T-helper 2 cell treated with Interferon-gamma antibody and Interleukin-4, amounts not matched to agents 5 μg/mL and 100 μg/mL, for 36 hours (primary cell): ENCODE measurements around the gene RHOBTB3.
A peak's percentile ranks its signal among the peaks of the same experiment; 100 is the strongest.
"Not testable (repeated sequence)": the region's sequence is repeated elsewhere in the genome, so short reads cannot be mapped to it uniquely, and the experiment has no call there.

Source experiments
- DNase-seq: peaks from one replicate; pipeline ENCODE4 v3.0.0; 2021; ENCODE audit warnings: low spot score
- H3K27ac Mint-ChIP-seq: one replicate; pipeline ENCODE4 v1.8.0; 2021; ENCODE audit warnings: mild to moderate bottlenecking, mixed read lengths
- H3K27me3 Mint-ChIP-seq: one replicate; pipeline ENCODE4 v1.8.0; 2021; ENCODE audit warnings: low read depth, mixed read lengths
- H3K36me3 Mint-ChIP-seq: one replicate; pipeline ENCODE4 v1.8.0; 2021; ENCODE audit warnings: low read depth, mixed read lengths
- H3K4me1 Mint-ChIP-seq: one replicate; pipeline ENCODE4 v1.8.0; 2021; ENCODE audit warnings: low read depth, mixed read lengths
- H3K4me3 Mint-ChIP-seq: one replicate; pipeline ENCODE4 v1.8.0; 2022; ENCODE audit warnings: mild to moderate bottlenecking, moderate library complexity, mixed read lengths
- H3K9me3 Mint-ChIP-seq: one replicate; pipeline ENCODE4 v1.8.0; 2021; ENCODE audit warnings: mixed read lengths

RHOBTB3 gene

DNA sequence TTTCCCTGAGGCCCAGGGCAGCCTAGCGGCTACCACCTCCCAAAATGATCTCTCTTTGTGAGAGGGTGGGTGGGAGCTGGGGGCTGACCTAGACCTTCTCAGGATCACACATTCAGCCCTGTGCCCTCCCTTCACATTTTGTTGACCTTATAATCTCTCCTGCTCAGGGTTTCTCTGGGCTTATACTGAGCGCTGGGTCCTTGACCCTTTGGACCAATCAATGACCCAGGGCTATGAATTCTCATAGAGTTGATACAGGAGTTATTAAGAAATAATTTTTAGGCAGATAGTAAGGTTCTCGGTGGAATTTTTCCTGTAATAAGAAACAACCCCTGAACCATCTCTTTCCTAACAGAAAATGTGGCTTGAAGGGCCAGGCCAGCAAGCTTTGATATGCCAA, 69.4 kb downstream of the RHOBTB3 start:
- Mint-ChIP-seq H3K4me1 (peaks cover 2% of the 10 kb centered on the region), H3K27me3 (no peaks in the 10 kb centered on the region), H3K4me3 (no peak overlapping the region), H3K27ac (no peak overlapping the region), H3K9me3 (peaks cover 4% of the 10 kb centered on the region), H3K36me3 (peaks cover 6% of the 10 kb centered on the region)
- DNase-seq: no peak

DNA sequence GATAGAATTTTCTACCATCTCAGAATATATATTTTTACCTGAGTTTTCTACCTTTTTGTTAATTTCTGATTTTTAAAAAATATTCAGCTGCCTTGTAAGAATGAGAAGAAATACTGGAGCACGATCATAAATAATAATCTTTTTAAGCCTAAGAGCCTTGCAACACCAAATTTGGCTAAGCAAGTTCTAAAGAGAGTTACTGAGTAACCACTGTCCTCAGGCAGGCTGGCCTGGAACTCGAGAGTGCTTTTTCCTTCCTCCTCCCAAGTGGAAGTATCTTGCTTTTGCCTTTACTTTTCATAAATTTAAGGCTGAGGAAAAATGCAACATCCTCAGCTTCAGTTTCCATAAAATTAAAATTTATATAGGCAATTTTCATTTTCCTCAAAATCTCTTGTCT, 70.4 kb downstream of the RHOBTB3 start:
- no peak overlapping the region for H3K4me3 Mint-ChIP-seq
- DNase-seq: no peak
- H3K27me3 Mint-ChIP-seq: no peaks in the 10 kb centered on the region
- H3K36me3 Mint-ChIP-seq: peaks cover 7% of the 10 kb centered on the region
- H3K4me1 Mint-ChIP-seq: peaks cover 2% of the 10 kb centered on the region
- peaks cover 4% of the 10 kb centered on the region for H3K9me3 Mint-ChIP-seq
- H3K27ac Mint-ChIP-seq: no peak overlapping the region

DNA sequence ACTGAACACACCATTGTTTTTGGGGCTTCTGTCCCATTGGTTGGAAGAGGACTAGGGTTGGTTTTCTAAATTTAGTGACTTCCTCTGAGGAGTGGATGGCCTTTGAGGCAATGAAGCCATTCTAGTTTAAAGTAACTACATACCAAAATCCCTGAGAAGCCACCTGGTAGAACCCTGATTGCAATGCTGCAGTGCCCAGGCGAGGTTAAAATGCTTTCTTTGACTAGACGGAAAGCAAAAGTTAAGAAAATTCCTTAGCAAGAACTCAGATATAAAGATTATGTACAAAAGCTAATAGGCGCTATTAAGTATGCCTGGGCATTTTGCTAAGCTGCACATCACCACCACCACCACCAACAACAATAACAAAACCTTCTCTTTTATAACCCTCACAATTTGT, 70.8 kb downstream of the RHOBTB3 start:
- Mint-ChIP-seq H3K36me3 (peaks cover 7% of the 10 kb centered on the region), H3K4me1 (peaks cover 2% of the 10 kb centered on the region), H3K27ac (no peak overlapping the region), H3K9me3 (peaks cover 4% of the 10 kb centered on the region), H3K4me3 (no peak overlapping the region), H3K27me3 (no peaks in the 10 kb centered on the region)
- no peak for DNase-seq

DNA sequence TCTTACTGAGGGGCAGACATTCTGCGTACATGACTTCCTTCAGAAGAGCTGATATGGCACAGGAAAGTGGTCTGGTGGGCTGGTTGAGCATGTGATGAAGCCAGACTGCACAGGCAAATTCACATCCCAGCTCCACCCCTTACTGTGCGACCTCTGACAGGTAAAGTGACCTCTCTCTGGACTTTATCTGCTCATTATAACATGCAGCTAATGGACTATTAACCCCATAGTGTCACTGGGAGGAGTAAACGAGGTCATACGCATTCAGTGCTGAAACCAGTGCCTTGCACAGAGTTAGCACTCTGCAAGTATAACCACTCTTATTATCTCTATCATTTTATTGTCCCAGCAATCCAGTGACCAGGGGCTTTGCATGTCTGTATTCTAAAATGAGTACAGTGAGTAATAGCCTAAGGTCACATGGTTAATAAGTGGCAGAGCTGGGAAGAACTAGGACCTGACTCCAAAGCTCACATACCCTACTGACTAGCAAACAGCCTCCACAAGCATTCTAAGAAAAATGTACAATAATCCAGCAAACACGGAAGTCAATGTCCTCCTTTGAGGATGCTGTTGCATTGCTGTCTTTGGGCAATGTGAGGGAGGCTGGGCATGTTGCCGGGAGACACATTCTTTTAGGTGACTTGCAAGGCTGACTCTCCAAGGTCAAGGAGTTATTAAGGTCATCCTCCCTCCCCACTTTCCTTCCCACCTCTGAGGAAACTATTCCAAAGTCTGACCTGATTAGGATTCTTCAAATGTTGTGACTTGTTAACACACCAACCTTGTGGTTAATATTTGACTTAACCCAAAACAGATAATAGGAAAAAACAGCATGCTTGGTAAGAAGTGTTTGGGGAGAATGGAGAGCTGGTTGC, 72.4 kb downstream of the RHOBTB3 start:
- Mint-ChIP-seq H3K4me3 (no peak overlapping the region), H3K27me3 (no peaks in the 10 kb centered on the region), H3K36me3 (peaks cover 7% of the 10 kb centered on the region), H3K4me1 (peaks cover 10% of the 10 kb centered on the region), H3K27ac (no peak overlapping the region), H3K9me3 (peaks cover 4% of the 10 kb centered on the region)
- DNase-seq: no peak

DNA sequence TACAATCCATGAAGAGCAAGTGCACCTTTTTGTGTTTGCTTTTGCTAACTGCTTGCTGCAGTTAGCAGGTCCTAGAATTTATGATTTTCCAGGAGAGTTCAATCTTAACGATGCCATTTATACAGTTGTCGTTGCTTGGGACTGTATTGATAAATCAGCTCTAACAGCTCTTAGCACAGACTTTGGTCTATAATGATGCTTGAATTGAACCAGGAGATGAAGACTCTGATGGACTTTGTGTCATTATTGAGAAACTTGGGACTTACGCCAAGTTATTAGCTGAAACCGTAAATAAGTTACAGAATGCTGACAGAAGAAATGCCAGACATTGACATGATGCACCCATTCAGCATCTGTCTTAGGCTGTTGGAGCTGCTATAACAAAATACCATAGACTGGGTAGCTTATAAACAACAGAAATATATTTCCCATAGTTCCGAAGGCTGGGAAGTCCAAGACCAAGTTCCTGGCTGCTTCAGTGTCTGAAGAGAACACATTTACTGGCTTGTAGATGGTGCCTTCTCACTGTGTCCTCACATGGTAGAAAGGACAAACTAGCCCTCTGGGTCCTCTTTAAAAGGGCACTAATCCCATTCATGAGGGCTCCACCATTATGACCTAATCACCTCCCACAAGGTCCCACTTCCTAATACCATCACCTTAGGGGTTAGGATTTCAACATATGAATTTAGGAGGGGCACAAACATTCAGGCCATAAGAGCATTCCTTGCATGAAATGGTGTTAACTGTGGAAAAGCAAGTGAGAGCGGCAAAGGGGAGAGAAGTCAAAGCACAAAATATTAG, 73.8 kb downstream of the RHOBTB3 start:
- peaks cover 24% of the 10 kb centered on the region for H3K4me1 Mint-ChIP-seq
- peaks cover 4% of the 10 kb centered on the region for H3K9me3 Mint-ChIP-seq

DNA sequence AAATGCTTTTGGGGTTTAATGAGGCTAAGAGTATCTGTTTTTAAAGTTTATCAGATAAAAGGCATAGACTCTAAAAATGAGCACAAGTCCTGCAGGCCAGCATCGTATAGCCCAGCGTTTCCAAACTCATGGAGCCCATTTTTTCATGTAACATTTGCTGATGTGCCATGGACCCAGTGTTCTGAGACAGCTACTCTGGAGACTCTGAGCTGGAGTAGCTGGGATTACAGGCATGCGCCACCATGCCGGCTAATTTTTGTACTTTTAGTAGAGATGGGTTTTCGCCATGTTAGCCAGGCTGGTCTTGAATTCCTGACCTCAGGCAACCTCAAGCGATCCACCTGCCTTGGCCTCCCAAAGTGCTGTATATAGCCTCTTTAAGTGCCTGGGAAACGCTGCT, 75.6 kb downstream of the RHOBTB3 start:
- Mint-ChIP-seq H3K27ac (no peak overlapping the region), H3K36me3 (peaks cover 13% of the 10 kb centered on the region), H3K4me1 (peaks cover 40% of the 10 kb centered on the region), H3K4me3 (no peak overlapping the region), H3K9me3 (peaks cover 4% of the 10 kb centered on the region), H3K27me3 (no peaks in the 10 kb centered on the region)
- no peak for DNase-seq

More for the DNA sequence above, 73.8 kb downstream of the RHOBTB3 start:
- no peaks in the 10 kb centered on the region for H3K27me3 Mint-ChIP-seq
- no peak overlapping the region for H3K27ac Mint-ChIP-seq
- DNase-seq: no peak
- H3K36me3 Mint-ChIP-seq: peaks cover 12% of the 10 kb centered on the region
- no peak overlapping the region for H3K4me3 Mint-ChIP-seq

DNA sequence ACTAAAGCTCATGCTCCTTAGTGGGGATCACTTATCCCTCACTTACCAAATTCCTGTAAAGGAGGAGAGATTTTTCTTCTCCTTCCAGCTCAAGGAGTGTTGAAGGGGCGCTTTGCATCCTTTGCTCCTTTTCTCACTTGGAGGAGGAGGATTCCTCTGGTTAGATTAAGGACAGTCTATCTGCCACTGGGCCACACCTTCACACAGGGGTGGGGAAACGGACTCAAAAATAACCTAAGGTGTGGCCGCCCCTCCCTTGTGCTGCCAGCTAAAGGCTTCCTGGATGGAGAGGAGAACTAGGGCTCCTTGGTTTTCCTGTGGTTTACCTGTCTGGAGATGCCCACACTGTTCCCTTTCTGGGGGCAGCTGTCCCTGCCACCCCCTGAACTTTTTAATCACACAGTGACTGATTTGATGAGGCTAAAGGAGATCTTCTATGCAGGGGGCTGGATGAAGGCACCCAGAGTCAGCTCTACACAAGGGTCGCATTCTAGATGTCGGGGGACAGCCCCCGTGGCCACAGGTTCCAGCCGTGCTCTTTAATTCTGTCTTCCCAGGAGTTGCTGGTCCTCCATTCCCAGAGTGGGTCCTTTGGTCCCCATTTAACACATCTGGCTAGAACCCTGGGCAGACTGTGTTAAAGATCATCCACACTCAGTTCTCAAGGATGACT, 77.0 kb downstream of the RHOBTB3 start:
- H3K27me3 Mint-ChIP-seq: no peaks in the 10 kb centered on the region
- H3K4me1 Mint-ChIP-seq: peaks cover 51% of the 10 kb centered on the region
- peak overlapping the region; percentile 74 for H3K27ac Mint-ChIP-seq
- peak overlapping the region; percentile 66 for H3K4me3 Mint-ChIP-seq
- H3K36me3 Mint-ChIP-seq: peaks cover 23% of the 10 kb centered on the region
- H3K9me3 Mint-ChIP-seq: peaks cover 4% of the 10 kb centered on the region
- DNase-seq: no peak

DNA sequence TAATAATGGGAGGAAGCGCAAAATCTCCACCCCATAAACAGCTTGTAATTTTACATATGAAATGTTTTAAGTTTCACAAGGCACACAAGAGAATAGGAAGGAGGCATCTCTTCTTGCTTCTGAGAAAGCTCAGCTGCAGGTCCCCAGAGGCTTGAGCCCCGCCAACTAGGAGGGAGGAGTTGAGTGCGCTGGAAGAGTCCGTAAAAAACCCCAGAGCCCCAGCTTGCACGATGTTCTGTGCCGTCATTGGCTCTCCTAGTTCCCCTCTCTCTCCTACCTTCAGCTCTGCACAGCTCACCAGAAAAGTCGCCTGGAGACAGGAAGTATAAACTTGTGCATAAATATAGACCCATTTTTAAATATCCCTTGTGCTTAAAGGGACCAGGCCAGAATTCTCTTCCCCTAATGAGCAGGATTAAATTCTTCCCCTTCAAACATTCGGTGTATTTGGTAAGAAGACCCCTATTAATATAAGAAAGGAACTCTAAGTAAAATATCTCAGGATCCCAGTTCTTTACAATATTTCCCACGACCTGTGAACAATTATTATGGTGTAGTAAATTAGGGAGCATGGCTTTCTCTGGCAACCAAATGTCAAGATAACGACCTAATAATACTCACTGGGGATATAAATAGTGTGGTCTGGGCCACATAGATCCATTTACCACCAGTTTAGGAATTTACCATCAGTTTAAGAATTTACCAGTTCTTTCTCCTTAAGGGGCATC, 77.7 kb downstream of the RHOBTB3 start:
- Mint-ChIP-seq H3K4me1 (peaks cover 55% of the 10 kb centered on the region), H3K27me3 (no peaks in the 10 kb centered on the region), H3K36me3 (peaks cover 27% of the 10 kb centered on the region), H3K4me3 (peak overlapping the region; percentile 66), H3K9me3 (peaks cover 4% of the 10 kb centered on the region), H3K27ac (peak overlapping the region; percentile 74)
- DNase-seq: peak; percentile 54

DNA sequence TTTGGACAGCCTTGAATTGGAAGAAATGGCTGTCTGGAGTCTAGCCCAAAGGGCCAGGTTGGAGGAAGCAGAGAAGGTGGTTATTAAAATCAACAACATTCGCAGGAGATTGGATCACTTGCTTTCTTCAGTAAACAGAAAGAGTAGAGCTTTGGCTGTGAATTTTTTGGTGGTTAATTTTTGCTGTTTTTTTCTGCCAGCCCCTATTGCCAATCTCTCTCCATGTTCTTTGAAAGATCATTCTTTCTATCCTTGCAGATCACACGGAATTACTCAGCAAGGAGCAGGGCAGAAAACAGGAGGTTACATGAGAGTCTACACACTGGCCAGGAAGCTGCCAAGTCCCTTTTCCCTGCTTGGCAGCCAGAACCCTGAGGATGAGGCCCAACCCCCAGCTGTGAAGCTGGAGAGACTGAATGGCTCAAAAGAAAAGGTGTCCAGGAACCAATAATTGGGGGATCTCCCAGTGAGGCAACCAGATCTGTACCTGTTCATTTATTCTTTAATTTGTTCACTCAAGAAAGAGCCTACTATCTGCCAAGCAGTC, 78.4 kb downstream of the RHOBTB3 start:
- no peaks in the 10 kb centered on the region for H3K27me3 Mint-ChIP-seq
- H3K9me3 Mint-ChIP-seq: peaks cover 4% of the 10 kb centered on the region
- H3K4me3 Mint-ChIP-seq: peak overlapping the region; percentile 66
- no peak for DNase-seq
- peaks cover 58% of the 10 kb centered on the region for H3K4me1 Mint-ChIP-seq
- peaks cover 29% of the 10 kb centered on the region for H3K36me3 Mint-ChIP-seq
- peak overlapping the region; percentile 74 for H3K27ac Mint-ChIP-seq

DNA sequence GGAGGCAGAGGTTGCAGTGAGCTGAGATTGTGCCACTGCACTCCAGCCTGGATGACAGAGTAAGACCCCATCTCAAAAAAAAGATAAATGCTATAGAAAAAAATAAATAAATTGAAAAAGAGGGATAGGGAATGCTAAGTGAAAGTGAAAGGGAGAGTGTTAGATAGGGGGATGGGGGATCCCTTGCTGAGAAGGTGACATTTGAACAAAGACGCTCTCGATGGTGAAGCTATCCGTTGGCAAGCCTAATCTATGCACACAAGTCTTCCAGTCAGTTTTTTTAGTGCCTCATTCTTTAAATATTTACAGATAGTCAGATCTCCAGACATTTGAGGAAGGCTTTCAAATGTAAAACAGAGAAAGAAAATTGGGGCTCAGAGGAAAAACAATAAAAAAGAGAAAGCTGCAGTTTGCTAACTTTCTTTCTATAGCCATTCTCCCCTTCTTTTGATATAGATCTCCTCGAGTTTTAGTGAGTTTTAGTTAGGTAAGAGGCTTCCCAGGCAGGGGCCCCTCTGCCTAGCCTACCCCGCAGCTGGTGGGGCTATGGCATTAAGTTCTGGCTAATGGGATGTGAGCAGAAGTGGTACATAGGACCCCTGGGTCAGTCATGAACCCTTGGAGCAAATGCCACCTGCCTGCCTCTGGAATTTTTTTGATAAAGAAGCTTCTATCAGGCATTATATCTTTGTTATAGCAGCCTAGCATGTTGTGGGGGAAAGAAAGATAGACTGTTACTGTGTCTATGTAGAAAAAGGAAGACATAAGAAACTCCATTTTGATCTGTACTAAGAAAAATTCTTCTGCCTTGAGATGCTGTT, 79.4 kb downstream of the RHOBTB3 start:
- Mint-ChIP-seq H3K36me3 (peaks cover 35% of the 10 kb centered on the region), H3K4me1 (peaks cover 60% of the 10 kb centered on the region), H3K27me3 (no peaks in the 10 kb centered on the region), H3K9me3 (no peaks in the 10 kb centered on the region), H3K4me3 (peak overlapping the region; percentile 66), H3K27ac (peak overlapping the region; percentile 68)
- no peak for DNase-seq

DNA sequence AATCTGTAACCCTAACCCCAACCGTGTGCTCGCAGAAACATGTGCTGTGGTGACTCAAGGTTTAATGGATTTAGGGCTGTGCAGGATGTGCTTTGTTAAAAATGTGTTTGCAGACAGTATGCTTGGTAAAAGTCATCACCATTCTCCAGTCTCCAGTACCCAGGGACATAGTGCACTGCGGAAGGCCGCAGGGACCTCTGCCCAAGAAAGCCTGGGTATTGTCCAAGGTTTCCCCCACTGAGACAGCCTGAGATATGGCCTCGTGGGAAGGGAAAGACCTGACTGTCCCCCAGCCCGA, 79.9 kb downstream of the RHOBTB3 start:
- not testable (repeated sequence) for H3K27ac Mint-ChIP-seq, H3K27me3 Mint-ChIP-seq, H3K9me3 Mint-ChIP-seq, DNase-seq
- H3K4me3 Mint-ChIP-seq: peak overlapping the region; percentile 66
- peaks cover 63% of the 10 kb centered on the region for H3K4me1 Mint-ChIP-seq
- H3K36me3 Mint-ChIP-seq: peaks cover 41% of the 10 kb centered on the region

DNA sequence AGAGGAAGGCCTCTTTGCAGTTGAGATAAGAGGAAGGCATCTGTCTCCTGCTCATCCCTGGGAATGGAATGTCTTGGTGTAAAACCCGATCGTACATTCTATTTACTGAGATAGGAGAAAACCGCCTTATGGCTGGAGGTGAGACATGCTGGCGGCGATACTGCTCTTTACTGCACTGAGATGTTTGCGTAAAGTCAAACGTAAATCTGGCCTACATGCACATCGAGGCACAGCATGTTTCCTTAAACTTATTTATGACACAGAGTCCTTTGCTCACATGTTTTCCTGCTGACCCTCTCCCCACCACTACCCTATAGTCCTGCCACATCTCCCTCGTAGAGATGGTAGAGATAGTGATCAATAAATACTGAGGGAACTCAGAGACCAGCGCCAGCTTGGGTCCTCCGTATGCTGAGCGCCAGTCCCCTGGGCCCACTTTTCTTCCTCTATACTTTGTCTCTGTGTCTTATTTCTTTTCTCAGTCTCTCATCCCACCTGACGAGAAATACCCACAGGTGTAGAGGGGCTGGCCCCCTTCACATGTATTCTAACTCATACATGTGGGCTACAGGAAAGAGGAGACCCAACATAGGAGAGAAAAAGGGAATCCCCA, 80.4 kb downstream of the RHOBTB3 start:
- H3K9me3 Mint-ChIP-seq, H3K27me3 Mint-ChIP-seq, DNase-seq: not testable (repeated sequence)
- peak overlapping the region; percentile 33 for H3K27ac Mint-ChIP-seq
- peak overlapping the region; percentile 51 for H3K4me3 Mint-ChIP-seq
- peaks cover 44% of the 10 kb centered on the region for H3K36me3 Mint-ChIP-seq
- H3K4me1 Mint-ChIP-seq: peaks cover 67% of the 10 kb centered on the region
